Measurements from ENCODE around the gene JAK2. TPM values are rescaled to one million over a fixed set of nuclear protein-coding genes. Genes with fewer than 3 reads are reported as not detected.
"Not testable (repeated sequence)": the region's sequence is repeated elsewhere in the genome, so short reads cannot be mapped to it uniquely, and the experiment has no call there.

The JAK2 gene
- polyA plus RNA-seq, 4 donors: 4.3 to 11.5 (median 5.1) TPM

DNA sequence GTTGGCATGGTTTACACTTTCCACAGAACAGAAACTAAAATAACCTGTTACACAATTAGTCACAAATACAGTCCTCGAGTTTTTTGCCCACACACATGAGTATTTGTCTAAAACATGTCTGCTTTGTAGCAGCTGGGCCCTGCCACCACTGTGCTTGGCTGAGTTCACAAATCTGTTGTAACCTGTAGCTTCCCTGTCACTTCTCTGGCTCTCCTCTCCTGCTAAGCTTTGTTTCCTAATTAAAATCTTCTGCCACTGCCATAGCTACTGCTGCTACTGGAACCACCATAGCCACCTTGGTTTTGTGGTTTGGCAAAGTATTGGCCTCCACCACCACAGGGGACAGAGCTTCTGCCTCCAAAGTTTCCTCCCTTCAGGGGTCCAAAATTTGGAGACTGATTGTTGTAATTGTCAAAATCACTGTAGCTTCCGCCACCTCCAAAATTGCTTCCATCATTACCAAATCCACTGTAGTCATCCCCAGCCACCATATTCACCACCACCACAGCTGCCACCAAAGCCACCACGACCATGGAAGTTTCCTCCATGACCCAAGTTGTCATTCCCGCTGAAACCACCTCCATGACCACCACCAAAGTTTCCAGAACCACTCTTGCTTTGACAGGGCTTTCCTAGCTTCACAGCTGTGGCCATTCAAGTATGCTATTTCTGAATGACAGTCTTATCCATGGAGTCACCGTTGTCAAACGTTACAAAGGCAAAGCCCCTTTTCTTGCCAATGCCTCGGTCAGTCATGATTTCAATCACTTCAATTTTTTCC is 40.5 kb upstream of the JAK2 start:
- 77 to 84% (median 82%) methylated on average over 7 of the region's 7 CpGs for WGBS, 3 donors
- H3K4me1 ChIP-seq (ENCODE audit: control insufficient read depth in 3 of 3, insufficient read depth in 2 of 3, low read depth in 1 of 3, low read length in 2 of 3); H3K9me3 ChIP-seq (ENCODE audit: control insufficient read depth in 2 of 2, insufficient read depth in 1 of 2, low read depth in 1 of 2, low read length in 1 of 2); H3K36me3 ChIP-seq (ENCODE audit: control insufficient read depth in 3 of 3, insufficient read depth in 2 of 3, low read depth in 1 of 3, low read length in 3 of 3); DNase-seq; H3K27me3 ChIP-seq (ENCODE audit: control insufficient read depth in 3 of 3, insufficient read depth in 3 of 3, low read length in 3 of 3); FAIRE-seq; H3K4me3 ChIP-seq (ENCODE audit: low read depth in 1 of 3, low read length in 3 of 3); H3K27ac ChIP-seq (ENCODE audit: low read depth in 1 of 3, low read length in 2 of 3): not testable (repeated sequence)

DNA sequence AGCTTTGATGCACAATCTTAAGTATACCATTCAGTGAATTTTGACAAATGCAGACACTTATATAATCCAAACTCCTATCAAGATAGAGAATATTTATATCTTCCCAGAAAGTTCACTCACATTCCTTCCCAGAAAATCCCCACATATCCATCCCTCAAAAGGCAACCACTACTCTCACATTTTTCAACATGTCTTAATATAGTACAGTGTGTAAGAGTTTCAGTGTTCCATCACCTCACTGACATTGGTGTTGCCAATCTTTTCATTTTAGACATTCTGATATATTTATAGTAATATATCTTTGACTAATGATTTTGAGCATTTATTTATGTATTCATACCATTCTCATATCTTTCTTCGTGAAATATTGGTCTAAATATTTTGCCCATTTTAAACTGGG is 38.1 kb upstream of the JAK2 start:
- no peaks in the 10 kb centered on the region for H3K4me1 ChIP-seq (ENCODE audit: control insufficient read depth in 3 of 3, insufficient read depth in 2 of 3, low read depth in 1 of 3, low read length in 2 of 3)
- no peak overlapping the region for H3K27ac ChIP-seq (ENCODE audit: low read depth in 1 of 3, low read length in 2 of 3)
- no peak for DNase-seq
- no peaks in the 10 kb centered on the region for H3K27me3 ChIP-seq (ENCODE audit: control insufficient read depth in 3 of 3, insufficient read depth in 3 of 3, low read length in 3 of 3)
- H3K4me3 ChIP-seq (ENCODE audit: low read depth in 1 of 3, low read length in 3 of 3): no peak overlapping the region
- 85 to 96% (median 95%) methylated on average over 1 of the region's 1 CpG for WGBS, 3 donors
- H3K9me3 ChIP-seq (ENCODE audit: control insufficient read depth in 2 of 2, insufficient read depth in 1 of 2, low read depth in 1 of 2, low read length in 1 of 2): no peaks in the 10 kb centered on the region
- H3K36me3 ChIP-seq (ENCODE audit: control insufficient read depth in 3 of 3, insufficient read depth in 2 of 3, low read depth in 1 of 3, low read length in 3 of 3): no peaks in the 10 kb centered on the region
- FAIRE-seq: no peak

DNA sequence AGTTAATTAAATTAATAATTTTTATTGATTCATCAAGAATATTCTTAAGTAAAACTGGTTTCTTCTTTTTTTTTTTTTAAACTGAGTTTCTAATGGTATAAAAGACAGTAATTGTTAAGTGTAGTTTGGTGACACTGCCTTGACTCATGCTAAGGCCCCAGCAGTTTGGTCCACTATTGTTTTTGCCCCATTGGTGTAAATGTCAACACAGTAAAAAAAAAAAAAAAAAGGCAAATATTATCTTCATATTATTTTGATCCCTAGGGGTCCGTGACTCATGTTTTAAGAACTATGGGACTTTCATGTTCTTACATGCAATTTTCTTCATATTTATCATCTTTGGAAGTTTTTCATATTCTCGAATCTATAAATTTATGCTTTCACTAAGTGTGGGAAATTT is 29.2 kb upstream of the JAK2 start:
- Histone ChIP-seq H3K4me3 (ENCODE audit: low read depth in 1 of 3, low read length in 3 of 3) (no peak overlapping the region), H3K36me3 (ENCODE audit: control insufficient read depth in 3 of 3, insufficient read depth in 2 of 3, low read depth in 1 of 3, low read length in 3 of 3) (no peaks in the 10 kb centered on the region), H3K27ac (ENCODE audit: low read depth in 1 of 3, low read length in 2 of 3) (no peak overlapping the region), H3K4me1 (ENCODE audit: control insufficient read depth in 3 of 3, insufficient read depth in 2 of 3, low read depth in 1 of 3, low read length in 2 of 3) (no peaks in the 10 kb centered on the region), H3K27me3 (ENCODE audit: control insufficient read depth in 3 of 3, insufficient read depth in 3 of 3, low read length in 3 of 3) (no peaks in the 10 kb centered on the region), H3K9me3 (ENCODE audit: control insufficient read depth in 2 of 2, insufficient read depth in 1 of 2, low read depth in 1 of 2, low read length in 1 of 2) (peaks cover 0 to 4% of the 10 kb centered on the region in 2 donors)
- 80 to 91% (median 91%) methylated on average over 2 of the region's 2 CpGs for WGBS, 3 donors
- DNase-seq (no peak), FAIRE-seq (no peak)

DNA sequence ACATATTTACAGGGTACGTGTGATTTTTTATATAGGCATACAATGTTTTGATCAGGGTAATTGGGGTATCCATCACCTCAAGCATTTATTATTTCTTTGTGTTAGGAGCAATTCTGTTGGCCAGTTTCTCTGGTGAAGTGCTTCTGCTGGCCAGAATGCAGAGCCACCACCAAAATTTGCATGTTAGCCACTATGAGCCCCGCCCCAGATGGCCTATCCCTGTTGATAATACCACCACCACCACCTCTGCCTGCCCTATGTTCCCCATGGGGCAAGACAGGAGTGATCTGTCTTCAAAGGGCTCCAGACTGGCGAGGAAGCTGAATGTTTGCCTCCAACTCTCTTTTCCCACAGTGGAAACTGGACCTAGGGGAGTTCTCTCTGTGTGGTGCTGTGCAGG is 26.0 kb upstream of the JAK2 start:
- Histone ChIP-seq H3K36me3 (ENCODE audit: control insufficient read depth in 3 of 3, insufficient read depth in 2 of 3, low read depth in 1 of 3, low read length in 3 of 3) (no peaks in the 10 kb centered on the region), H3K27me3 (ENCODE audit: control insufficient read depth in 3 of 3, insufficient read depth in 3 of 3, low read length in 3 of 3) (no peaks in the 10 kb centered on the region), H3K4me1 (ENCODE audit: control insufficient read depth in 3 of 3, insufficient read depth in 2 of 3, low read depth in 1 of 3, low read length in 2 of 3) (no peaks in the 10 kb centered on the region), H3K9me3 (ENCODE audit: control insufficient read depth in 2 of 2, insufficient read depth in 1 of 2, low read depth in 1 of 2, low read length in 1 of 2) (no peaks in the 10 kb centered on the region), H3K4me3 (ENCODE audit: low read depth in 1 of 3, low read length in 3 of 3) (no peak overlapping the region), H3K27ac (ENCODE audit: low read depth in 1 of 3, low read length in 2 of 3) (no peak overlapping the region)
- no peak for DNase-seq
- FAIRE-seq: no peak
- 86 to 97% (median 93%) methylated on average over 3 of the region's 3 CpGs for WGBS, 3 donors

DNA sequence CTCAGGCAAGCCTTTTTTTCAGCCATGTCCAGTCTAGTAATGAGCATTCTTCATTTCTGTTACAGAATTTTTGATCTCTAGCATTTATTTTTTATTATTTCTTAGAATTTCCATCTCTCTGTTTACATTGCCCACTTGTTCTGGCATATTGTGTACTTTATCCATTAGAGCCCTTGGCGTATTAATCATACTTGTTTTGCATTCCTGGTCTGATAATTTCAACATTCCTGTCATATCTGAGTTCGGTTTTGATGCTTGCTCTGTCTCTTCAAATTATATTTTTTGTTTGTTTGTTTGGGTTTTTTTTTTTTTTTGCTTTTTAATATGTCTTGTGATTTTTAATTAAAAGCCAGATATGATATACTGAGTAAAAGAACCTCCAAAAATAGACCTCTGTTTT is 23.0 kb upstream of the JAK2 start:
- H3K9me3 ChIP-seq (ENCODE audit: control insufficient read depth in 2 of 2, insufficient read depth in 1 of 2, low read depth in 1 of 2, low read length in 1 of 2): no peaks in the 10 kb centered on the region
- FAIRE-seq: no peak
- H3K4me3 ChIP-seq (ENCODE audit: low read depth in 1 of 3, low read length in 3 of 3): no peak overlapping the region
- no peaks in the 10 kb centered on the region for H3K27me3 ChIP-seq (ENCODE audit: control insufficient read depth in 3 of 3, insufficient read depth in 3 of 3, low read length in 3 of 3)
- H3K27ac ChIP-seq (ENCODE audit: low read depth in 1 of 3, low read length in 2 of 3): no peak overlapping the region
- DNase-seq: no peak
- 79 to 88% (median 85%) methylated on average over 2 of the region's 2 CpGs for WGBS, 3 donors
- H3K4me1 ChIP-seq (ENCODE audit: control insufficient read depth in 3 of 3, insufficient read depth in 2 of 3, low read depth in 1 of 3, low read length in 2 of 3): no peaks in the 10 kb centered on the region
- no peaks in the 10 kb centered on the region for H3K36me3 ChIP-seq (ENCODE audit: control insufficient read depth in 3 of 3, insufficient read depth in 2 of 3, low read depth in 1 of 3, low read length in 3 of 3)

DNA sequence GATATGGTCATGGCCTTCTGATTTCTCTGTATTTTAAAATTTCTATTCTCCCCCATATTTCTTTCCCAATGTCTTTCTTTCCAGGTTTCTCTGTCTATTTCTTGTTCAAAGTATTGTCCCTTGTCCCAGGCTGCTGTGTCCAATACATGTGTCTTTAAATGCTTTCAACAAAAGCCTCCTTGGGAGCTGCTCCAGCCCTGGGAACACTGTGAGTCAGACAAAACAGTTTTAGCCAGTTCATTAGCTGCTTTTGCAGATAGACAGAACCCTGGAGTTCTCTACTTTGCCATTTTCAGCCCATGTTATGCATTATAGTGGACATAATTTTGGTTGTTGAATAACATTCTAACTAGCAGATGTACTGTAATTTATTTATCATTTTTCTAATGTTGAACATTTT is 20.5 kb upstream of the JAK2 start:
- DNase-seq (no peak), FAIRE-seq (no peak)
- H3K4me3 ChIP-seq (ENCODE audit: low read depth in 1 of 3, low read length in 3 of 3): no peak overlapping the region
- H3K36me3 ChIP-seq (ENCODE audit: control insufficient read depth in 3 of 3, insufficient read depth in 2 of 3, low read depth in 1 of 3, low read length in 3 of 3): no peaks in the 10 kb centered on the region
- H3K27me3 ChIP-seq (ENCODE audit: control insufficient read depth in 3 of 3, insufficient read depth in 3 of 3, low read length in 3 of 3): no peaks in the 10 kb centered on the region
- no peaks in the 10 kb centered on the region for H3K4me1 ChIP-seq (ENCODE audit: control insufficient read depth in 3 of 3, insufficient read depth in 2 of 3, low read depth in 1 of 3, low read length in 2 of 3)
- H3K27ac ChIP-seq (ENCODE audit: low read depth in 1 of 3, low read length in 2 of 3): no peak overlapping the region
- H3K9me3 ChIP-seq (ENCODE audit: control insufficient read depth in 2 of 2, insufficient read depth in 1 of 2, low read depth in 1 of 2, low read length in 1 of 2): no peaks in the 10 kb centered on the region

DNA sequence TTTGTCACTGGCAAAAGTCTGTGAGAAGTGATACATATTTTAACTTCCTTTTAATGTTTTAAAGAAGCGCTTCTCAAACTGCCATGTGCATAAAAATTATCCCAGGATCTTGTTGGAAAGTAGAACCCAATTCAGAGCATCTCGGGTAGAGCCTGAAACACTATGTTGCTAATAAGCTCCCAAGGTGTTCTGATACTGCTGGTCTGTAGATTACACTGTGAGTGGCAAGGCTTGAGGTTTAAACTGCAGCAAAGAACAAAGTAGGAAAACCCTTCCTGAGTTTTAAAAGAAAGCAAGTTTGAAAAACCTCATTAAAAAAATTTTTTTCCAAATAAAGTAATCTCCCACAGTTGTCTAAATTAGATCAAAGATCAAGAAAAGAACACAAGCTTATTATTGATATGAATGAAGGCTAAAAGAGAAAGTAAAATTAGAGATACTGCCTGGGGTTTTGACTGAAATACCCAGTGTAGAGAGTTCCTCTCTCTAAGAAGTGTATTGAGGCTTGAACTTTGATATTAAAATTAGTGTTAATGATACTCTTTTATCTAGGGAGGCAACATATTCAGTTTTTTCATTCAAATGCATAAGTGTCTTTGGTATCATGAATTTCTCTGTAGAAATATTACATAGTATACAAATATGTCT is 19.8 kb upstream of the JAK2 start:
- no peak overlapping the region for H3K27ac ChIP-seq (ENCODE audit: low read depth in 1 of 3, low read length in 2 of 3)
- FAIRE-seq (no peak), DNase-seq (no peak)
- WGBS, 3 donors: 57 to 60% (median 60%) methylated on average over 2 of the region's 2 CpGs
- H3K4me1 ChIP-seq (ENCODE audit: control insufficient read depth in 3 of 3, insufficient read depth in 2 of 3, low read depth in 1 of 3, low read length in 2 of 3): no peaks in the 10 kb centered on the region
- no peaks in the 10 kb centered on the region for H3K36me3 ChIP-seq (ENCODE audit: control insufficient read depth in 3 of 3, insufficient read depth in 2 of 3, low read depth in 1 of 3, low read length in 3 of 3)
- no peaks in the 10 kb centered on the region for H3K27me3 ChIP-seq (ENCODE audit: control insufficient read depth in 3 of 3, insufficient read depth in 3 of 3, low read length in 3 of 3)
- no peaks in the 10 kb centered on the region for H3K9me3 ChIP-seq (ENCODE audit: control insufficient read depth in 2 of 2, insufficient read depth in 1 of 2, low read depth in 1 of 2, low read length in 1 of 2)
- no peak overlapping the region for H3K4me3 ChIP-seq (ENCODE audit: low read depth in 1 of 3, low read length in 3 of 3)

DNA sequence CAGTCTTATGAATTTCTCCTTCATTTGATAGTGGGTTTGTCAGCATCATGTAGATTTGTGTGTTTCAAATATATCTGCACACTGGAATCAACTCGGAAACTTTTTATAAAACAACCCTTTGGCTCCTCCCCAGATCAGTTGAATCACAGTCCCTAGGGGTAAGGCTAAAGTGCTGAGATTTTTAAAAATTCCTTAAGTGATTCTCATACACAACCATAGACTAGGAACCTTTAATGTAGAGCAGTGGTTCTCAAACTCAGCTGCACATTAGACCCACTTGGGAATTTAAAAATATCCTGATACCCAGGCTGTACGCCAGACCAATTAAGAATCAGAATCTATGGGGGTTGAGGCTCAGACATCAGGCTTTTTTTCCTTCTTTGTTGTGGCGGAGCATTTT is 17.5 kb upstream of the JAK2 start:
- Histone ChIP-seq H3K36me3 (ENCODE audit: control insufficient read depth in 3 of 3, insufficient read depth in 2 of 3, low read depth in 1 of 3, low read length in 3 of 3) (no peaks in the 10 kb centered on the region), H3K9me3 (ENCODE audit: control insufficient read depth in 2 of 2, insufficient read depth in 1 of 2, low read depth in 1 of 2, low read length in 1 of 2) (no peaks in the 10 kb centered on the region), H3K27ac (ENCODE audit: low read depth in 1 of 3, low read length in 2 of 3) (no peak overlapping the region), H3K4me3 (ENCODE audit: low read depth in 1 of 3, low read length in 3 of 3) (no peak overlapping the region), H3K4me1 (ENCODE audit: control insufficient read depth in 3 of 3, insufficient read depth in 2 of 3, low read depth in 1 of 3, low read length in 2 of 3) (peaks cover 0 to 7% (median 3%) of the 10 kb centered on the region in 3 donors), H3K27me3 (ENCODE audit: control insufficient read depth in 3 of 3, insufficient read depth in 3 of 3, low read length in 3 of 3) (no peaks in the 10 kb centered on the region)
- WGBS, 3 donors: 70 to 93% (median 92%) methylated on average over 3 of the region's 3 CpGs
- no peak for FAIRE-seq
- DNase-seq: no peak

DNA sequence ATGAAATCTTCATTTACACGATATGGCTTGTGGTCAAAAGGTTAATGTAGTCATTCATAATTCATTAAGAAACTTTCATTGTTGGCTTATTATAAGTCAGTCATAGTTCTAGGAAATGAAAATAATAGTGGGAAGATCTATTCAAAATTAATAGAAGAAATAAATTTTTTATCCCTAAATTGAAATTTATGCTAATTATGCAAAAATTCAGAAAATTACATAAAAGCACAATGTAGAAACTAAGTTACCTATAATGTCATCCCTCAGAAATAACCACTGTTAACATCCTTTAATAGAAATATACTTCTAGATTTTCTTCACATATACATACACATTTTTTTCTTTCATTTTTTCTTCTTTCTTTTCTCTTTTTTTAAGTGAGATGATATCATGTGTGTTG is 15.9 kb upstream of the JAK2 start:
- H3K4me3 ChIP-seq (ENCODE audit: low read depth in 1 of 3, low read length in 3 of 3): no peak overlapping the region
- H3K9me3 ChIP-seq (ENCODE audit: control insufficient read depth in 2 of 2, insufficient read depth in 1 of 2, low read depth in 1 of 2, low read length in 1 of 2): no peaks in the 10 kb centered on the region
- DNase-seq: no peak
- 76 to 87% (median 77%) methylated on average over 1 of the region's 1 CpG for WGBS, 3 donors
- H3K36me3 ChIP-seq (ENCODE audit: control insufficient read depth in 3 of 3, insufficient read depth in 2 of 3, low read depth in 1 of 3, low read length in 3 of 3): no peaks in the 10 kb centered on the region
- no peak for FAIRE-seq
- no peaks in the 10 kb centered on the region for H3K27me3 ChIP-seq (ENCODE audit: control insufficient read depth in 3 of 3, insufficient read depth in 3 of 3, low read length in 3 of 3)
- H3K27ac ChIP-seq (ENCODE audit: low read depth in 1 of 3, low read length in 2 of 3): no peak overlapping the region
- peaks cover 0 to 7% (median 3%) of the 10 kb centered on the region in 3 donors for H3K4me1 ChIP-seq (ENCODE audit: control insufficient read depth in 3 of 3, insufficient read depth in 2 of 3, low read depth in 1 of 3, low read length in 2 of 3)

Data from small intestine (tissue), 7 donors.